Upper lobe of left lung (tissue), 6 donors: ENCODE results near the gene ARHGAP10. TPM values are rescaled to one million over a fixed set of nuclear protein-coding genes. Genes with fewer than 3 reads are reported as not detected.

Experiments
- ATAC-seq, 2 donors: fragments of 200-7000 bp; cut with Tn5 transposase; one replicate each; pipeline ENCODE4 v1.9.1; 2022; ENCODE audit warnings: mild to moderate bottlenecking in 2 of 2, moderate library complexity in 2 of 2; ENCODE audit not compliant: low FRiP score in 2 of 2
- DNase-seq, 2 donors: peaks; one replicate each; pipeline ENCODE4 v3.0.0-alpha.2; 2019 to 2020
- H3K27ac ChIP-seq, 4 donors: fragments of 200-600 bp; sonication (generic); one replicate each; pipeline ENCODE4 v1.5.1; 2016 to 2019
- H3K27me3 ChIP-seq, 4 donors: fragments of 200-600 bp; sonication (generic); one replicate each; pipeline ENCODE4 v1.5.1; 2017 to 2019
- H3K36me3 ChIP-seq, 4 donors: fragments of 200-600 bp; sonication (generic); one replicate each; pipeline ENCODE4 v1.5.1; 2016 to 2019
- H3K4me1 ChIP-seq, 4 donors: fragments of 200-600 bp; sonication (generic); one replicate each; pipeline ENCODE4 v1.5.1; 2018 to 2019
- H3K4me3 ChIP-seq, 4 donors: fragments of 200-600 bp; sonication (generic); one replicate each; pipeline ENCODE4 v1.5.1; 2017 to 2019; ENCODE audit warnings: mild to moderate bottlenecking in 2 of 4, moderate library complexity in 1 of 4
- H3K9me3 ChIP-seq, 4 donors: fragments of 200-600 bp; sonication (generic); one replicate each; pipeline ENCODE4 v1.5.1; 2018 to 2019
- EP300 ChIP-seq, 4 donors: sonication (generic); formaldehyde crosslinking; IDR thresholded peaks; one replicate each; pipeline ENCODE4 v1.5.1; 2017; ENCODE audit warnings: antibody characterized with exemption in 4 of 4, control low read depth in 2 of 4
- POLR2A ChIP-seq, 4 donors: fragments of 450-650 bp; IDR thresholded peaks; one replicate each; pipeline ENCODE4 v1.5.1; 2016 to 2017; ENCODE audit warnings: antibody characterized with exemption in 4 of 4, mild to moderate bottlenecking in 2 of 4
- POLR2AphosphoS5 ChIP-seq, 2 donors: sonication (generic); formaldehyde crosslinking; IDR thresholded peaks; one replicate each; pipeline ENCODE4 v1.5.1; 2017; ENCODE audit warnings: antibody characterized with exemption in 2 of 2
- WGBS, 2 donors: methylation state at CpG; one replicate each; pipeline ENCODE4 v1.1.5; 2017 to 2018; 5-methylcytosine and 5-hydroxymethylcytosine counted together
- total RNA-seq, 6 donors: library from RNA; depleted of rRNA in 4 of 6; stranded (reverse); fragments of >200 nt in 4 of 6; gene quantifications; one replicate each; pipeline versions ENCODE4 v1.1.0 to v1.2.1, GENCODE V29; 2016 to 2021
- TF ChIP-seq, protein P1 (sequence below), 6 experiments: fragments of 450-650 bp in 4 of 6; fragments of 200-600 bp in 2 of 6; sonication (generic) in 2 of 6; IDR thresholded peaks; one replicate each; pipeline ENCODE4 v1.5.1; 2016 to 2019; ENCODE audit warnings: antibody characterized with exemption in 6 of 6
- donor health status: DM: no; HTN: no; CAD: no; lungs with moderate emphysema.
- donor health status: DM: no; HTN: yes; CAD: no; lungs with severe emphysema.

Gene ARHGAP10
- total RNA-seq, 6 donors from 2014 or later: 25.9 to 47.1 (median 29.5) TPM

DNA sequence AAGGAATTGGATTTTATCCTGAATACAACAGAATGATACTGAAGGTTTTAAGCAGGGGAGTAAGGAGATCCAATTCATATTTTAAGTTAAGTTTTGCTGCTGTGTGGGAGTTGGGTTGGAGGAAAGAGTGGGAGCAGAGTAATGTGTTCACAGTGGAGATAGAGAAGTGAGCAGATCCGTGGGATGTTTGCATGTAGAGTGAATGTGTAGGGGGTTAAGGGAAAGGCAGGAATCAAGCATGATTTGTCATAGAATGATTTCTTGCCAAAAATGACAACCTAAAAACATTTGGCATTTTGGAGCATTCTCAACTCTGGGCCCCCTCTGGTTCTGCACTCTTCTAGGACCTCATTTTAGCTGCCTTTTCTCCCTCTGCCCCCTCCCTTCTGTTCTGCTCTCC is 76.6 kb downstream of the ARHGAP10 start:
- 57 to 60% methylated on average over 1 of the region's 1 CpG for WGBS, 2 donors
- Histone ChIP-seq H3K27me3 (no peaks in the 10 kb centered on the region), H3K36me3 (no peaks in the 10 kb centered on the region), H3K9me3 (no peaks in the 10 kb centered on the region), H3K4me3 (no peak overlapping the region), H3K4me1 (peaks cover 0 to 15% (median 12%) of the 10 kb centered on the region in 4 donors), H3K27ac (no peak overlapping the region)
- no peak for DNase-seq
- peak in 1 of 2 donors; percentile 39 for ATAC-seq
- TF ChIP-seq, protein P1, sequence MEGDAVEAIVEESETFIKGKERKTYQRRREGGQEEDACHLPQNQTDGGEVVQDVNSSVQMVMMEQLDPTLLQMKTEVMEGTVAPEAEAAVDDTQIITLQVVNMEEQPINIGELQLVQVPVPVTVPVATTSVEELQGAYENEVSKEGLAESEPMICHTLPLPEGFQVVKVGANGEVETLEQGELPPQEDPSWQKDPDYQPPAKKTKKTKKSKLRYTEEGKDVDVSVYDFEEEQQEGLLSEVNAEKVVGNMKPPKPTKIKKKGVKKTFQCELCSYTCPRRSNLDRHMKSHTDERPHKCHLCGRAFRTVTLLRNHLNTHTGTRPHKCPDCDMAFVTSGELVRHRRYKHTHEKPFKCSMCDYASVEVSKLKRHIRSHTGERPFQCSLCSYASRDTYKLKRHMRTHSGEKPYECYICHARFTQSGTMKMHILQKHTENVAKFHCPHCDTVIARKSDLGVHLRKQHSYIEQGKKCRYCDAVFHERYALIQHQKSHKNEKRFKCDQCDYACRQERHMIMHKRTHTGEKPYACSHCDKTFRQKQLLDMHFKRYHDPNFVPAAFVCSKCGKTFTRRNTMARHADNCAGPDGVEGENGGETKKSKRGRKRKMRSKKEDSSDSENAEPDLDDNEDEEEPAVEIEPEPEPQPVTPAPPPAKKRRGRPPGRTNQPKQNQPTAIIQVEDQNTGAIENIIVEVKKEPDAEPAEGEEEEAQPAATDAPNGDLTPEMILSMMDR (IDR thresholded peaks at IDR 0.05): no peak
- TF ChIP-seq POLR2A (IDR thresholded peaks at IDR 0.05): no peak
- TF ChIP-seq EP300 (IDR thresholded peaks at IDR 0.05): no peak
- TF ChIP-seq POLR2AphosphoS5 (IDR thresholded peaks at IDR 0.05): no peak

DNA sequence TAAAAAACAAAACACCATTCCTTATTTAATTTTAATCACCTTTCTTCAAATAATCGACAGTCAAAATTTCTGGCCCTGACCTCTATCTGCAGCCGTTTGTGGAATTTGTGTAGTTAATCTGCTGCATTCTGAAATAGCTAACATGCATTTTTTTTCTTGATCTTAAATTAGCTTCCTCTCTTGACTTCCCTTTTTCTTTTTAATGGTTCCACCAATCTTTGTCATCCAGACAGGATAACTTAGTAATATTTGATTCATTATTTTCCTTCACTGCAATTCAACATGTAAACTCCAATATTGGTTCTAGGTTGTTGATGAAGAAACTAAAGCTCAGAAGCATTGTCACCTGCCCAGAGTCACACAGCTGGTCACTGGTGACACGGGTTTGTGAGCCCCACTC is 77.3 kb downstream of the ARHGAP10 start:
- WGBS, 2 donors: 54 to 68% methylated on average over 3 of the region's 3 CpGs
- H3K27ac ChIP-seq: no peak overlapping the region
- ATAC-seq (no peak), DNase-seq (no peak)
- H3K9me3 ChIP-seq: no peaks in the 10 kb centered on the region
- no peaks in the 10 kb centered on the region for H3K36me3 ChIP-seq
- TF ChIP-seq POLR2A (IDR thresholded peaks at IDR 0.05): no peak
- no peak for TF ChIP-seq EP300 (IDR thresholded peaks at IDR 0.05)
- TF ChIP-seq POLR2AphosphoS5 (IDR thresholded peaks at IDR 0.05): no peak
- TF ChIP-seq, protein P1 (IDR thresholded peaks at IDR 0.05): no peak
- peaks cover 0 to 17% (median 13%) of the 10 kb centered on the region in 4 donors for H3K4me1 ChIP-seq
- H3K4me3 ChIP-seq: no peak overlapping the region
- no peaks in the 10 kb centered on the region for H3K27me3 ChIP-seq

DNA sequence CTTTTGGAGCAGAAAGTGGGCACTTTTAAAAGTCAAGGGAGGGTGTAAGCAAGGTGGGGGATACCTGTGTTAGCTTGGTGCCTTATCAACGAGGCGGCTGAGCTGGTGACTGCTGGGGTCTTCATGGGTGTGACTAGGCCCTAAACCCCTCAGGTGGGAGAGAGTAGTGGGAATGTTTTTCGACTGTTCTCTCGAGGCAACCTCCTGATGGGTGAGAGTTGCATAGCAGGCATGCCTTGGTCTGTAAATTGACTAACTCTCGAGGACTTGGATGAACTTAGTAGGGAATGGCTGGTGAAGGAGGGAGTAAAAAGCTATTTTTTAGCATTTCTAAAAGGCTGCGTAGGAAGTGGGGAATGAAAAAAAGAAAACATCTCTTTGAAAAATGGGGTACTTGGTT is 80.0 kb downstream of the ARHGAP10 start:
- no peak for ATAC-seq
- no peak for DNase-seq
- Histone ChIP-seq H3K4me3 (no peak overlapping the region), H3K27ac (no peak overlapping the region), H3K9me3 (no peaks in the 10 kb centered on the region), H3K36me3 (no peaks in the 10 kb centered on the region), H3K4me1 (peaks cover 9 to 36% (median 22%) of the 10 kb centered on the region in 4 donors), H3K27me3 (no peaks in the 10 kb centered on the region)
- WGBS, 2 donors: 80 to 88% methylated on average over 6 of the region's 6 CpGs
- TF ChIP-seq POLR2A (IDR thresholded peaks at IDR 0.05) (no peak), EP300 (IDR thresholded peaks at IDR 0.05) (no peak)

DNA sequence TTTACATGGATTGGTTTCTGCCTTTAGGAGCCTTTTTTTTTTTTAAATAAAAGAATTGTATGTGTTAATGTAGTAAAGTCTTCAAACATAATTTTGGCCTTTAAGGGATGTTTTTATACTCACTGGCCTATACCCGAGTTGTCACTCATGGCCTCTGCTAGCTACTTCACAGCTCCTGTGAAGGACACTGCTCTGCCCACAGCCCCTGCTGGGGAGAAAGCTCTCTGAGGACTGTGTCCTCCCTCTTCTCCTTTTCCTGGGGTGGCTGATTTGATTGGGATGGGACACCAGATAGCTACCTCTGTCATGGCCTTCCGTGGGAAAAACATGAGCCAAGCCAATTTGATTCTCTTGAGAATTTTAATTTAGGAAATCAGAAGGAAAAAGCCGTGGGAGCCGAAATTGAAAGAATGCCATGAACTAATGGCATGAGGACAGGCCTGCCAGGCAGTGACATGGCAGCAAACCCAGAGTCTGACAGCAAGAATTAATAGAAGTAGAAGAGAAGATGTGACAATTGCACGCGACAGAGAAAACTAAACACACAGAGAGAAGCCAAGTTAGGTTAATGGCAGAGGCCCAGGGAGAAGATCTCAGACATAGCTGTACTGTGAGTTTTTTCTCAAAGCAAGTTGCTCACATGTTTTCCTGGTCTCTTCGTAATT is 81.4 kb downstream of the ARHGAP10 start:
- Histone ChIP-seq H3K27me3 (no peaks in the 10 kb centered on the region), H3K4me3 (no peak overlapping the region), H3K27ac (no peak overlapping the region), H3K4me1 (peaks cover 9 to 36% (median 21%) of the 10 kb centered on the region in 4 donors), H3K36me3 (no peaks in the 10 kb centered on the region), H3K9me3 (no peaks in the 10 kb centered on the region)
- 76 to 80% methylated on average over 7 of the region's 7 CpGs for WGBS, 2 donors
- no peak for DNase-seq
- no peak for TF ChIP-seq POLR2AphosphoS5 (IDR thresholded peaks at IDR 0.05)
- no peak for TF ChIP-seq POLR2A (IDR thresholded peaks at IDR 0.05)
- no peak for TF ChIP-seq EP300 (IDR thresholded peaks at IDR 0.05)
- TF ChIP-seq, protein P1 (IDR thresholded peaks at IDR 0.05): no peak
- no peak for ATAC-seq

DNA sequence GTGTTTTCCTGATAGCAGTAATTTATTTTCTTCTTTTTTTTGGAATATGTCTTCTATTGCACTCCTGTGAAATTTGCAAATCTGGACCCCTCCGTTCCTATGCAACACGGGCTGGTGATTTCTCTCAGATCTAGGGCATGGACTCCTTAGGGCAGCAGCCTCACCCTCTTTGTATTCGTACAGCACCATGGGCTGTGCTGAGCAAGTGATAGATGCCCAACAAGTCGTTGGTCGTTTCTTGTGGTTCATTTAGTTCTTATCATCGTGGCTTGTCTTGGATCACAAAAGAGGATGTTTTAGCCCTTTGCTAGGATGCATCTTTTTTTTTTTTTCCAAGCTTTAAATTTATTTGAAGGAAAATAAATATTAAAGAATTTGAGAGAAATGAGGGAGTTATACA is 82.1 kb downstream of the ARHGAP10 start:
- no peak for DNase-seq
- 73 to 79% methylated on average over 6 of the region's 6 CpGs for WGBS, 2 donors
- TF ChIP-seq, protein P1 (IDR thresholded peaks at IDR 0.05): no peak
- no peak for TF ChIP-seq EP300 (IDR thresholded peaks at IDR 0.05)
- no peaks in the 10 kb centered on the region for H3K27me3 ChIP-seq
- H3K4me3 ChIP-seq: no peak overlapping the region
- H3K36me3 ChIP-seq: no peaks in the 10 kb centered on the region
- H3K9me3 ChIP-seq: no peaks in the 10 kb centered on the region
- H3K4me1 ChIP-seq: peaks cover 9 to 36% (median 15%) of the 10 kb centered on the region in 4 donors
- no peak for ATAC-seq
- no peak overlapping the region for H3K27ac ChIP-seq
